ENCODE measurements around the gene CA11. TPM values are rescaled to one million over a fixed set of nuclear protein-coding genes. Genes with fewer than 3 reads are reported as not detected.

The CA11 gene
- polyA plus RNA-seq, 1 experiment, result 3.0 TPM

DNA sequence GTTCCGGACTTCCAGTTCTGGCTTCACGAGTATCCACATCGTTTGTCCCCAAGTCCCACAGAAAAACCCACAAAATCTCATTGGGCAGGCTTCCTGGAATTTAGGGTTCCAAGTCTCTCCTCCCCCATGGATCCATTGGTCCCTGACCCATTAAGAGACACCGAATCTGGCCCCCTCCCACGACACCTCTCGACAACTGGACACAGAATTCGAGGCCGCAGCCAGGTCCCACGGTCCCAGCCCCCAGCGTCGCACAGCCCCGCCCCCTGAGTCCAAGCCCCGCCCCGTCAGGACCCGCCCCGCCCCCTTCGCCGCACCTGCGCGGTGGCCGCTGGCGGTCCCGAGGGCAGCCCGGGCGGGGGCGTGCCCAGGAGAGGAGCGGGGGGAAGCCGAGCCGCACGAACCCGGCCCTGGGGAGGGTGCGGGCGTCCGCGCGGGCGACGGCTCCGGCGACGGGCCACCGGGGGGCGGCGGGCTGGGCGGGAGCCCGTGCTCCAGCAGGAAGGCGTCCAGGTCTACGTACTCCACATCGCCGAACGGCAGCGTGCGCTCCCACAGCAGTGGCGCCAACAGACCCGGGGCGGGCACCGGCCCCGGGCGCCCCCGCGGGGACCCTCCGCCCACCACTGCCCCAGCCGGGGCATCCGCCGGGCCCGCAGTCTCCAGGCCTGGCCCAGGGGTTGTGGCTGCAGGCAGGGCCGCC, 10.6 kb downstream of the CA11 start:
- H3K27me3 ChIP-seq (ENCODE audit: control insufficient read depth, insufficient read depth, low read length), result peaks cover 4% of the 10 kb centered on the region; the same call in 1 of the 2 replicates
- no peak for DNase-seq (ENCODE audit: low read depth)
- H3K36me3 ChIP-seq (ENCODE audit: control insufficient read depth, insufficient read depth, low read length), result peaks cover 2% of the 10 kb centered on the region; the same call in 1 of the 2 replicates
- TF ChIP-seq, protein P1, sequence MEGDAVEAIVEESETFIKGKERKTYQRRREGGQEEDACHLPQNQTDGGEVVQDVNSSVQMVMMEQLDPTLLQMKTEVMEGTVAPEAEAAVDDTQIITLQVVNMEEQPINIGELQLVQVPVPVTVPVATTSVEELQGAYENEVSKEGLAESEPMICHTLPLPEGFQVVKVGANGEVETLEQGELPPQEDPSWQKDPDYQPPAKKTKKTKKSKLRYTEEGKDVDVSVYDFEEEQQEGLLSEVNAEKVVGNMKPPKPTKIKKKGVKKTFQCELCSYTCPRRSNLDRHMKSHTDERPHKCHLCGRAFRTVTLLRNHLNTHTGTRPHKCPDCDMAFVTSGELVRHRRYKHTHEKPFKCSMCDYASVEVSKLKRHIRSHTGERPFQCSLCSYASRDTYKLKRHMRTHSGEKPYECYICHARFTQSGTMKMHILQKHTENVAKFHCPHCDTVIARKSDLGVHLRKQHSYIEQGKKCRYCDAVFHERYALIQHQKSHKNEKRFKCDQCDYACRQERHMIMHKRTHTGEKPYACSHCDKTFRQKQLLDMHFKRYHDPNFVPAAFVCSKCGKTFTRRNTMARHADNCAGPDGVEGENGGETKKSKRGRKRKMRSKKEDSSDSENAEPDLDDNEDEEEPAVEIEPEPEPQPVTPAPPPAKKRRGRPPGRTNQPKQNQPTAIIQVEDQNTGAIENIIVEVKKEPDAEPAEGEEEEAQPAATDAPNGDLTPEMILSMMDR (IDR thresholded peaks at IDR 0.05; ENCODE audit: insufficient read depth, low read depth, low read length), result no peak
- H3K4me3 ChIP-seq (ENCODE audit: low read depth, low read length), result peak overlapping the region; percentile 65
- POLR2A ChIA-PET, result no interaction called here
- CTCF ChIA-PET, result no interaction called here

DNA sequence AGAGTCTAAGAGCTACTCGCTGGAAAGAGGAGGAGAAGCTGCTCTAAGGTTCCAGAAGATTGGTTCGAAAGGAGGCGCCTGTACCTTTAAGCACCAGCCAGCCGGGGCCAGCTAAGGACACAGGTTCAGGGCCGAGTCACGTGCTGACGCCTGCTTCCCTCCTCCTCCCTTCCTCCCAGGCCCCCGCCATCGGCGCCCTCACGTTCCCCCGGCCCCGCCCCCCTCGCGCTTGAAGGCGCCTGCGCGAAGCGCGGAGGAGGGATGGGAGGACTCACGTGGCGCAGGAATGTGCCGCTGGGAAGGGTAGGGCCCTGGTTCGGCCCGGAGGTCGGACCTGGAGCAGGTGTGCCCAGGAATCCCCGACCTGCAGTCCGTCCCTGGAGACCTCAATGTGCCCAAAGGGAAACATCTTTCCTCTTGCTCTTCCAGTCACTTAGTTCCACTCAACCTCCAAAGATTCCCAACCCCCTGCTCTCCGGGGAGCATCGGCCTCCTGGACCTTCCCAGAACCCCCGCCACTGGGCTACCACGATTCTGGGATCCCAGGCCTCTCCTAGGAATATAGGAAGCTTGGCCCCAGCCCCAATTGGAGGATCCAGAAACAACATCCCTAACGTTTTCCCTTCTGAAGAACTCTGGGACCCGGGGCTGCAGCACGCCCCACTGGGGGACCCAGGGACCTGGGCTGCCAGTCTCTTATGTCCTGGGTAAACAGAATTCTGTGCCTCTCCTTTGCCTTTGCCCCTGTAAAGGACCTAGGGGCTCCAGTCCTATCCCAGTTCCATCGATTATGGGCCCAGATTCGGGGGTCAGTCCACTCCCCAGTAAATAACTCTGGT, 11.3 kb downstream of the CA11 start:
- Histone ChIP-seq H3K36me3 (ENCODE audit: control insufficient read depth, insufficient read depth, low read length) (peaks cover 2% of the 10 kb centered on the region; the same call in 1 of the 2 replicates), H3K27me3 (ENCODE audit: control insufficient read depth, insufficient read depth, low read length) (peaks cover 1% of the 10 kb centered on the region; the same call in 1 of the 2 replicates), H3K4me3 (ENCODE audit: low read depth, low read length) (peak overlapping the region; percentile 65)
- POLR2A ChIA-PET, result interaction anchor here (1.0 kb wide), 1 partner anchor 15 kb away, joined by 3 read pairs; the partner anchor contains the start of genes RPL18 and SPHK2
- TF ChIP-seq, protein P1 (IDR thresholded peaks at IDR 0.05; ENCODE audit: insufficient read depth, low read depth, low read length), result no peak
- peak; percentile 66 for DNase-seq (ENCODE audit: low read depth)
- CTCF ChIA-PET, result interaction anchor here (1.4 to 2.3 kb wide), 2 partner anchors 11 kb away, joined by 6 to 9 read pairs; partner anchors contain the start of gene CA11

DNA sequence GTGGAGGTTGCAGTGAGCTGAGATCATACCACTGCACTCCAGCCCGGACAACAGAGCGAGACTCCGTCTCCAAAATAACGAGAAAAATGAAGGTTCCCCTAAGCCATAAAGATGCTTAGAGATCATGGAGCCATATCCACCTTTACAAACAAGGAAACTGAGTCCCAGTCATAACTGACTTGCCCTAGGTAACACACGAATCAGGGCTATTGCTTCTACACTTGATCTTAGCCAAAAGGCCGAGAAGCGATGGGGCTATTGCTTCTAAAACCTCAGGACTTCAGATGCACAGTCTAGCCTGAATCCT, 12.0 kb downstream of the CA11 start:
- ChIA-PET CTCF (interaction anchor here (1.4 to 2.3 kb wide), 2 partner anchors 10 to 12 kb away, joined by 6 to 9 read pairs; partner anchors contain the start of gene CA11), POLR2A (interaction anchor here (1.0 kb wide), 1 partner anchor 15 kb away, joined by 3 read pairs; the partner anchor contains the start of genes RPL18 and SPHK2)
- TF ChIP-seq, protein P1 (IDR thresholded peaks at IDR 0.05; ENCODE audit: insufficient read depth, low read depth, low read length), result no peak
- Histone ChIP-seq H3K27me3 (ENCODE audit: control insufficient read depth, insufficient read depth, low read length) (no peaks in the 10 kb centered on the region; the same call in 1 of the 2 replicates), H3K36me3 (ENCODE audit: control insufficient read depth, insufficient read depth, low read length) (peaks cover 4% of the 10 kb centered on the region; the same call in 1 of the 2 replicates), H3K4me3 (ENCODE audit: low read depth, low read length) (peak overlapping the region; percentile 20)
- no peak for DNase-seq (ENCODE audit: low read depth)

DNA sequence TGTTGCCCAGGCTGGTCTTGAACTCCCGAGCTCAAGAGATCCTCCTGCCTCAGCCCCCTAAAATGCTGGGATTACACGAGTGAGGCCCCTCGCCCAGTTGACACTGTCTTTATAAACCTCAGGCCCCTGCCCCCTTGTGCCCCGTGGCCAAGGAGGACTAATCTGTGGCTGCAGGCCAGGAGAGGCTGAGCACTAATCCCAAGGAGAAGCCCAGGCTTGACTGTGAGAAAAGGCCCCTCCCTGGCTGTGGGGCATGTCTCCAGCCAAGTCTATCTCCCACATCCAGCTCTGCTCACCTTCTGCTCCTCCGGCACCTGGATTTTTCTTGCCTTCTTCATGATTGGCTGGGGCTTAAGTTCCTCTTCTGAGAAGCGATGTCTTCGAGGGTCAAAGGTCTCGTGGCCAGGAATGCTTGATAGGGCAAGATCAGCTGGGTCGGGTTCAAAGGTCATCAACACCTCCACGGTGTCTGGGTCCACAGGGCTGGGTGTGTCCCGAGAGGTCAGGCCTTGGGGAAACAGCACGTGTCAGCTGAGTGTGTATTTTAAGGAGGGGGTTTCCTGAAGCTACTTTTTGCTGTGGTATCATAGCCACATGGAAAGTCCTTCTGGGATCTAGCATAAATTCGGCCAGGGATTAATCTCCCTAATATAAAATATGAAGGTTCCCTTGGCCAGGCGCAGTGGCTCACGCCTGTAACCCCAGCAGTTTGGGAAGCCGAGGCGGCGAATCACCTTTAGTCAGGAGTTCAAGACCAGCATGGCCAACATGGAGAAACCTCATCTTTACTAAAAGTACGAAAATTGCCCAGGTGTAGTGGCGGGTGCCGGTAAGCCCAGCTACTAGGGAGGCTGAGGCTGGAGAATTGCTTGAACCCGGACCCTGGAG, 12.6 kb downstream of the CA11 start:
- ChIA-PET POLR2A (interaction anchor here (1.0 kb wide), 1 partner anchor 14 kb away, joined by 3 read pairs; the partner anchor contains the start of genes RPL18 and SPHK2), CTCF (interaction anchor here (0.6 to 2.3 kb wide), 5 partner anchors 10 to 242 kb away, joined by 3 to 9 read pairs (median 5); partner anchors contain the start of genes CA11 and KDELR1)
- no peaks in the 10 kb centered on the region for H3K27me3 ChIP-seq (ENCODE audit: control insufficient read depth, insufficient read depth, low read length)
- DNase-seq (ENCODE audit: low read depth), result no peak
- no peak overlapping the region for H3K4me3 ChIP-seq (ENCODE audit: low read depth, low read length)
- H3K36me3 ChIP-seq (ENCODE audit: control insufficient read depth, insufficient read depth, low read length), result peaks cover 4% of the 10 kb centered on the region; the same call in 1 of the 2 replicates
- TF ChIP-seq, protein P1 (IDR thresholded peaks at IDR 0.05; ENCODE audit: insufficient read depth, low read depth, low read length), result no peak
